Stomach (tissue), 4 donors: Measurements from ENCODE around the gene LHFPL6.

Source experiments
- CTCF ChIP-seq, 7 experiments: fragments of 450-650 bp in 4 of 7; fragments of 200-600 bp in 3 of 7; sonication (generic) in 3 of 7; IDR thresholded peaks; one replicate each; pipeline ENCODE4 v1.5.1; 2016 to 2019; ENCODE audit warnings: antibody characterized with exemption in 7 of 7, control low read depth in 2 of 7, mild to moderate bottlenecking in 1 of 7
- EP300 ChIP-seq: sonication (generic); formaldehyde crosslinking; IDR thresholded peaks from one replicate; pipeline ENCODE4 v1.6.1; 2017; ENCODE audit warnings: antibody characterized with exemption
- POLR2A ChIP-seq, 4 donors: fragments of 450-650 bp; IDR thresholded peaks; one replicate each; pipeline ENCODE4 v1.6.1; 2016; ENCODE audit warnings: antibody characterized with exemption in 4 of 4, control low read depth in 2 of 4, mild to moderate bottlenecking in 1 of 4, moderate library complexity in 1 of 4
- POLR2AphosphoS5 ChIP-seq, 3 donors: sonication (generic); formaldehyde crosslinking; IDR thresholded peaks; one replicate each; pipeline ENCODE4 v1.6.1; 2016; ENCODE audit warnings: antibody characterized with exemption in 3 of 3

- no peak for TF ChIP-seq CTCF (IDR thresholded peaks at IDR 0.05)
- no peak for TF ChIP-seq EP300
- TF ChIP-seq POLR2A (IDR thresholded peaks at IDR 0.05): no peak
- TF ChIP-seq POLR2AphosphoS5 (IDR thresholded peaks at IDR 0.05): no peak
Observed at GRCh38 chr13:39646122-39646521, 43.1 kb upstream of the LHFPL6 start.
